GM18858 (cell line): Measurements from ENCODE around the gene CACNA1C.
A peak's percentile ranks its signal among the peaks of the same experiment; 100 is the strongest.

Experiments
- ATAC-seq: cut with Tn5 transposase; IDR thresholded peaks from one replicate; pipeline ENCODE4 v1.9.1; 2021; ENCODE audit not compliant: unreplicated experiment

CACNA1C gene

GRCh38 chr12:2334689-2335088 is 281.9 kb downstream of the CACNA1C start:
- ATAC-seq = no peak

- no peak for ATAC-seq
These were observed 282.3 kb downstream of the CACNA1C start for GRCh38 chr12:2335109-2335508.

- ATAC-seq = no peak
These were observed 282.7 kb downstream of the CACNA1C start for GRCh38 chr12:2335513-2335912.

- ATAC-seq = no peak
These were observed 283.1 kb downstream of the CACNA1C start for GRCh38 chr12:2335916-2336315.

GRCh38 chr12:2336409-2336829 is 283.6 kb downstream of the CACNA1C start:
- peak; percentile 88 for ATAC-seq

- ATAC-seq = no peak
These were observed 284.5 kb downstream of the CACNA1C start for GRCh38 chr12:2337031-2338010.

- no peak for ATAC-seq
These were observed 285.6 kb downstream of the CACNA1C start for GRCh38 chr12:2338381-2338780.

- ATAC-seq = no peak
These were observed 286.2 kb downstream of the CACNA1C start for GRCh38 chr12:2338991-2339431.

GRCh38 chr12:2341051-2341751 is 288.4 kb downstream of the CACNA1C start:
- no peak for ATAC-seq

GRCh38 chr12:2341871-2342270 is 289.1 kb downstream of the CACNA1C start:
- ATAC-seq = no peak

- no peak for ATAC-seq
These were observed 290.9 kb downstream of the CACNA1C start for GRCh38 chr12:2343681-2344080.

GRCh38 chr12:2344476-2344875 is 291.7 kb downstream of the CACNA1C start:
- no peak for ATAC-seq

GRCh38 chr12:2344885-2345284 is 292.1 kb downstream of the CACNA1C start:
- no peak for ATAC-seq

- no peak for ATAC-seq
These were observed 293.1 kb downstream of the CACNA1C start for GRCh38 chr12:2345902-2346301.

- ATAC-seq = no peak
These were observed 293.6 kb downstream of the CACNA1C start for GRCh38 chr12:2346416-2346815.

- ATAC-seq = no peak
These were observed 294.5 kb downstream of the CACNA1C start for GRCh38 chr12:2347137-2347843.

GRCh38 chr12:2347844-2348481 is 295.2 kb downstream of the CACNA1C start:
- ATAC-seq = no peak

GRCh38 chr12:2348482-2348852 is 295.7 kb downstream of the CACNA1C start:
- no peak for ATAC-seq

- no peak for ATAC-seq
These were observed 298.4 kb downstream of the CACNA1C start for GRCh38 chr12:2351161-2351560.

- no peak for ATAC-seq
These were observed 299.4 kb downstream of the CACNA1C start for GRCh38 chr12:2352203-2352602.

GRCh38 chr12:2353281-2353680 is 300.5 kb downstream of the CACNA1C start:
- no peak for ATAC-seq
